ENCODE results near the gene RSRC1.
"Not testable (repeated sequence)": the region's sequence is repeated elsewhere in the genome, so short reads cannot be mapped to it uniquely, and the experiment has no call there.

The RSRC1 gene

DNA sequence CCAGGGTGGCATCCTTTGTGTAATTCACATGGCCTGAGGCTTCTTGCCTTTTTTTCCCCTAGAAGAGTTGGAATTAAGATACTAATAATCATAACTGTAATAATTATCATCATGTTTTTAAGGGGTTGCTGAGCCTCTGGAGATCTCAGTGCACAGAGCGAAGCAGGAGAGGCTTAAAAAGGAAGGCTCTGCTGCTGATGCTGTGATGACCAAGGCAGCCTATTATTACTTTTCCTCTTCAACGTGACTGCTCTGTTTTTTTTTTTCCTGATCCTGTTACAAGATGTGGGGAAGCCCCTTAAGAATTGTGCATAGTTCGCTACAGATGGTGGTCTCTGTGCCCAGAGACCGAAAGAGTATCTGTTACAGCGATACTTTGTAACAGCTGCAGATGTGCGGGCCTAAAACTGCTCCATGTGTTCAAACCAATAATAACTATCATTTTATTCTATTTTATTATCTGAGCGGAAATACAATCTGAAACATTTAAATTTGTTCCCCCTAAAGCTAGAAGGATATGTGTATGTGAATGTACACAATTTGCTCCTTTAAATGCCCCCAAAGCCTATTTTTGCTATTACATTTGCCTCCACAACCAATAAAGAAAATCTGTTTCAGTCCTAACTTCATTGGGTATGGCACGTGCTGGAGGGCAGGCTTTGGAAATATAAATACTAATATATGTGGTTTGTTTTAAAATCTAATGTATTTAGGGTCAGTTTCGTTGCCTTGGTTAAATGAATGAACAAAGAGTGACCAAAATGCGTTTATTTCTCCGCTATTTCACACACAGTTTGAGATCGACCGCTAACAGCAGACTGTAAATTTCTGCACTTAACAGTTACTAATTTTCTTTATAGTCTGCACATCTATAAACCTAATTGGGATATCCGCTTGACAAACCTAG lies 8.3 kb upstream of the RSRC1 start:
- DNase-seq: no peak

DNA sequence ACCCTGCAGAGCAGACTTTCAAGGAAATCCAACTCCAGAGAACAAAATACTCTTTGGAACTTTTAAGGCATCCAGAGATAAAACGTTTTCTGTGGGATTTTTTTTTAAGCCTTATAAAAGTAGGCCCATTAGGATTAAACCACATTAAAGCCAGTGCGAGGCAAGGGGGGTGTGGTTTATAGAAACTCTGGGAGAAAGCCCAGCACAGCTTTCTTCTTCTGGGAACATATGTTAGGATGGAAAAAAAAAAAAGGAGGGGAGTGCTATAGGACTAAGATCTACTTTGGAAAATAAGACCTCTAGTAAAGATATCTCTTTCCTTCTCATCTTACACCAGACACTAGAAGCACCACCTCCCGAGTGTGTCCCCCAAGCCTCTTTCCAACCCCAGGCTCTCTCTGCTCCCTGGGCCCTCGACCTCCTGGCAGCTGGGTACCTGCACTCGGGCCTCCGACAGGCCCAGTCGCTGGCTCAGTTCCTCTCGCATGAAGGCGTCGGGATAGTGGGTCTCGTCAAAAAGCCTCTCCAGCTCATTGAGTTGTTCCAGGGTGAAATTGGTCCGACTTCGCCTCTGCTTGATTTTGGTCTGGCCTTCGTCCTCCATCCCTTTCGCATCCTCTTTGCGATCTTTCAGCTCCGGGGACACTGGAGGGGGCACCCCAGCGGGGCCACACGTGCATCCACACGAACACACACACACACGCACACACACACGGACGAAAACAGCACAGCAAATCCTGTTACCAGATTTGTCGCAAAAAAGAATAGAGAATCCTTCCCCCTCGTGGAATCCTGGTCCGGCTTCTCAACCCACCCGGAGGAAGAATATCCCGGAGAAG lies 7.4 kb upstream of the RSRC1 start:
- DNase-seq: no peak

DNA sequence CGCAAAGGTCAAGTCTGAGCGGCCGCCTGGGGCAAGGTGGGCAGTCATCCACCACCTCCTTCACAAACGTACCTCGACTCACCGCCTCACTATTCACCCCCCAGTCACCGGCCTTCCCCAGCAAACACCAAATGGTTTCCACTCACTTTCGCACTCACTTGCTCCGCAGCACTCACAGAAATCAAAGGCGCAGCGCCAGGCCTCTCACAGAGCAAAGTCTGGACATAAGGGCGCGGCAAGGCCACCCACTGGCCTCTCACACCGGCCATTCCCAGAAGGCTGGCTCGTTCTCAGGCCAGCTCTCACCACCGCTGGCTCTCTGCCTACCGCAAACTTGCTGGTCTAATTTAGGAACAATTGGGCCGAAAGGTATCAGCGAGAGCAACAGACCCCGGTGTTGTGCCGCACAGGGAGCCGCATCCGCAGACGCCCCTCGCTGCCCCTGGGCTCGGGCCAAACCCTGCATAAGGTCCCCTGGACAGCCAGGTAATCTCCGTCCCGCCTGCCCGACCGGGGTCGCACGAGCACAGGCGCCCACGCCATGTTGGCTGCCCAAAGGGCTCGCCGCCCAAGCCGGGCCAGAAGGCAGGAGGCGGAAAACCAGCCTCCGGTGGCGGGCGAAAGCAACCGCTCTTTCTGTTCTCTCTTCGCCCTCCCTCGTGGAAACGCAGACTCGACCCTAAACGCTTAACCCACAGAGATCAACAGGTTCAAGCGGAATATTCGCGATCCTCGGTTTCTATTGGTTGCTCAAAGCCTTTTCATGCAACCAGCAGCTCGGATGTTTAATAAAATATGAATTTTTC lies 6.6 kb upstream of the RSRC1 start:
- no peak for DNase-seq

DNA sequence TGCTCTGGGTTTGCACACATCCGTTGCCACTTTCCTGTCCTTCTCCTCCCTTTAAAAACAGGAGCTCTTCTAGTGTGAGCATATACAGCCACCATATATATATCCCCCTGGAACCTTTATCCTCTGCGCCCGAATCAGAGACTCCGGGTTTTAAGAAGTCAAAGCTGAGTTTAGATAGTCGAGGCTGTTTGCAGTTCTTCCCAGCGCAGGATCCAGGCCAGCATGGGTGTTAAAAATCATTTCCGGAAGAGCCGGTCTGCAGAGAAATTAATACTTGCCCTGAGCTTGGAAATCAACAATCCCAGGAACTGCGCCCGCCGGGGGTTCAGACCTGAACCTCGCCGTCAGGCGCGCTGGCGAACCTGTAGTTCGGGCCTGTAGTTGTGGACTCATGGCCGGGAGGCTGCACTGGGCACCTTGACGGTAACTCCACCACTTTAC lies 6.0 kb upstream of the RSRC1 start:
- no peak for DNase-seq

DNA sequence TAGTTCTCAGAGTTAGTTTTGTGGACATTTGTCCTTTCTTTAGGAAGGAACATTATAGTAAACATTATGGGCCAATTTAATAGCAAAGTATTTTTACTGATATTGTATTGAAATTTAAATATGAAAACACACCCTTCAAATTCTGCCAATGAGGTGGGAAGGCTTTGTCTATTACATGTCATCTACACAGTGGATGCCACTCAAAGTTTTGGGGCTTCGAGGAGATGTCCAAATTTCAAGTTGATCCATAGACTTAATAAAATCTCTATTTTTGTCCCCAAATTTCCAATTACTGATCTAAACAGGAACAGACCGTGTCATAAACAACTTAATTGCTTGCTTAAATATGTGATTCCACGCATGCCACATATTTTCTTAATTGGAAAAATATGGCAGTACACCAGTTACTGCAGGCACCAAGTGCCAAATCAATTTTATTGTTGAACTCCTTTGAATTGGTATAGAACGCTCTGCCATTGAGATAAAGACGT lies 5.4 kb upstream of the RSRC1 start:
- DNase-seq: no peak

DNA sequence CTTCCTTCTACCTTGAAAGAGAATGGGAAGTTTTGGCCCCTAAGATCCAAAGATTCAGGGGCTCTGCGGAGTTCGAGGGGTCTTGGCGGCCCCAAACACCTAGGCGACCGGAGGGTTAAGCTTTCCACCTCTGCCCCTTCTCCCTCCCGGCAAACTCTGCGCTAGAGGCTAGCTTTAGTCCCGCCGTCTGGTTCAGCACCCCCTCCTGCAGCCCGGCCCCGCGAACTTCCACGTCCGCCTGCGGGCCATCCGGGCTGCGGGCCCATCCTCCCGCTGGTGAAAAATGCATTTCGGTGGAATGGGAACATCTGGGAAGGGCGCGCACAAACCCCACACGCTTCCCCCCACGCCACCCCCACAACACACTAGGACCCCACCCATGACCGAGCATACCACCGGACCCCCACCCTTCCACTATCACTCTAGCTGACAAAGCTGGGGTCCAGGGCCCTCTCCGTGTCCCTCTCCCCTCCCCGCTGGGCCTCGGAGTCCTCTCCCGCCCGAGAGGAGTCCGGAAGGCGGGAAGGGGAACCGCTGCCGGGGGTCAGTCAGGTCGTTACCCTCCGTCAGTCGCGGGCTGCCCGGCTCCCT lies 4.7 kb upstream of the RSRC1 start:
- DNase-seq: no peak

DNA sequence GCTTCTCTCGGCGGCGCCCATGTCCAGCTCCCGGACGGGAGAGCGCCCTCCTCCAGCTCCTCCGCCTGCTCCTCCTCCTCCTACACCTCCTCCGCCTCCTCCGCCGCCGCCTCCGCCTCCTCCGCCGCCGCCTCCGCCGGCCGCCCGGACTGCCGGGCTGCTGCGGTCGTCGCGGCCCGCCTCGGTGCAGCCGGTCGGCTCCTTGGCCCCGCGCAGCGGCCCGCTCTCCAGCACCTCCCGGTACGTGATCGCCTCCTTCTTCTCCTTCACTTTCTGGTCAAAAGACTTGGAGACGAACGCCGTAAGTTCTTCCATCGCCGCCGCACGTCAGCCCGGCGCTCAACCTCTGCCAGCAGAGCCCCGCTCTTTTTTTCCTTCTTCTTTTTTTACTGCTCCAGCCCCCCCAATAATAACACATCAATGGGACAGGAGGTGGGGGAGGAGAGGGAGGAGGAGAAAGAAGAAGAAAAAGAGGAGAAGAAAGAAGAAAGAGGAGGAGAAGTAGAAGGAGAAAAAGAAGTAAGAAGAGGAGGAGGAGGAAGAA lies 4.1 kb upstream of the RSRC1 start:
- no peak for DNase-seq

DNA sequence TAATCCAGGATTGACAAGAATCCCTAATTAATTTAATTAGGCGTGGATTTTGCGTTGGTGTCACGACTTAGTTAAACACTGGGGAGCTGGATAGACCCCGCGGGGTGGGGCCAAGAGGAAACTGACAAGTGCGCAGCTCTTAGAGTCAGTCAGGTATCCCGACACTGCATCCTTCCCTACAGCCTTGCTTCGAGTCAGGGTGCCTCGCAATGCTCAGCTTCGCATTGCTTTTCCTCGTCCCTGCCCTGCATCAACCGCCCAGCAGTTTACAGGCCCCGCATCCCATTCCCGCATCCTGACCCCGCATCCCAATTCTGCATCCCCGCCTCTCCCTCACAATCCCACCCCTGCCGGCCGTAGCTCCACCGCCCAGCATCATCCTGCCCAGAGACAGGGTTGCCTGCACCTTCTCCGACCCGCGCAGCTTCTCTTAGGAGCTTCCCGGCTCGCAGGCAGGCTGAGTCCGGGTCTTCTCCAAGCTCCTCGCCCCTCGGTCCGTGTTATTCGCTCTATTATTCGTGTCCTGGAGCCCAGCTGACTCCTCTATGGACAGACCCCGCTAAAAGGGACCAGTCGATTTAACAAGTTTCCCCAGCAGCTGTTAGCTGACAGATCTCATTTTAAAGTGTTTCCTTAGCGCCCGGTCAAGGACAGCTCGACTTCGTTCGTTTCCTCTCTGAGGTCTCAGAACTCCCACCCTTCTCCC lies 3.0 kb upstream of the RSRC1 start:
- DNase-seq: no peak

DNA sequence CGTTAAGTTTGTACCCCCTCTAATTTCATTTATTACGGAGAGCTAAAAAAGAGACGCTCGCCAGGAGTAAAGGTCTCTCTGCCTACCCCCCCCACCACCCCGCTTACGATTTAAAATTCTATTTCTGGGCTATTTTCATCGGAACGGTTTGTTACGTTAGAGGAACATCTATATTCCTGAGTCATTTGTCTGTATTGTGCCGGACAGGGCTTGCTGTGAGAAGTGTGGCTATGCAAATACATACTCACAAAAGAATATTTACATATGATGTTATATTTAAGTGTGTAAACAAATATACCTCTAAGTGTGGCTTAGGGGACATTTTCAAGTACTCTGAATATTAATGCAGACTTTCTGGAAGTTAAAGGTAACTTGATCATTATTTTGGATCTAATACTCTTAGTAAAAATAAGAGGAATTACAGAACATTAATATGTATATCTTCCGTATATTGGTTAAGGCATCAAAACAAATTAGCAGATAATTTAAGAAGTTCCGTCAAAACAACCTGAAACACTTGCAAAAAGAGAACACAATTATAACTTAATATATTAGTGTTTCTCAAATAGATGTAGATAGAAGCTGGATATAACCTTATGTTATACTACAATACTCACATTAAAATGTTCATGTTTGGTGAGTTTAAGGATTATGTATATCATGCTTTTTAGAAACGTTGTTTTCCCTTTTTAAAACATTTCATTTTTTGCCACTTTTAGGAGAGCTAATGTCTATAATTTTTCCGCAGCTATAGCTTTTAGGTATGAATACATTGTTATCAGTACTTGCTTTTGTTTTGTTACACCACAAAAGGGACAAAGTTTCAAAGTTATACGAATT lies 2.1 kb upstream of the RSRC1 start:
- no peak for DNase-seq

DNA sequence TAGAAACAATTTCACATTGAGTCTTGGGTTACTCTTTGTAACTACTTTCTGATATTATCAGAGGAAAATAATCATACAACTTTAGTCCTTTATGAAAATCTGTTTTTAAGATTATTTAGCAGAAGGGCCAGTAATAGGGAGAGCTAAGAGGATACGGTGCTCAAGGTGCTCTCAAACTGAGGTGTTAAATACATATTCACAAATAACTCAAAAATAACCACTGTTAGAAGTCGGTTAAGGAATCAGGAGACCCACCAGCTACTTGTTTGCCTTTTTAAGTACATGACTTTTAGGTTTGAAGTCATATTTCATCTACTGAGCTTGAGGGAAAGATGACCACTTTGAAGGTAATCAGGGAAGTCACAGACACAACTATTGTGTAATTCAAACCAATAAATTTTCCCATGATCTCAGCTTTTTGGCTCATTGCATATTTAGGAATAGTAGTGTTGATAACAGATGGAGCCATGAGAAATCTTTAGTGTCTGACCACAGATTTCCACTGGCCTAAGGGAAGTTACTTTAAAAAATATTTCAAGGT lies 1.4 kb upstream of the RSRC1 start:
- no peak for DNase-seq

DNA sequence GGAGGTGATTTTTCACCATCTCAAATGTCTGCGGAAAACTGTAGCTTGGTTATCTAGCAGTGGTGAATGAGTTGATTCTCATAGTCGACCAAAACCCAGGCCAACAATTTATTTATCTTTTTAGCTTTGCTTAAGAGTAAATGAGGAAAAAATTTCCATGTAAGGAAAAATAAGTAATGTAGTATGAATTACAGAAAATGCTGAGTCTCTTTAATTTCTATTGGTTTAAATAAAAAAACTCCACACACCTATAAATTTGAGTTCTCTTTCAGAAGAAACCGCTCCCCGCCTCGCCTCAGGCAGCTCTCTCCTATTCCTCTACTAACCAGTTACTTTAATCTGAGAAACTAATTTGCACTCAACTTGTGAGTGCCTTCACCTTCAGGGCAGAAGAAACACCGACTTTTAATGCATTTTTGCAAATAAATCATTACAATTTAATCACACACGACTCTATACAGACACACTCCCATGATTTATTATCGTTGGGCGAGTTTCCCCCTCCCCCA lies 540 bp upstream of the RSRC1 start:
- no peak for DNase-seq

DNA sequence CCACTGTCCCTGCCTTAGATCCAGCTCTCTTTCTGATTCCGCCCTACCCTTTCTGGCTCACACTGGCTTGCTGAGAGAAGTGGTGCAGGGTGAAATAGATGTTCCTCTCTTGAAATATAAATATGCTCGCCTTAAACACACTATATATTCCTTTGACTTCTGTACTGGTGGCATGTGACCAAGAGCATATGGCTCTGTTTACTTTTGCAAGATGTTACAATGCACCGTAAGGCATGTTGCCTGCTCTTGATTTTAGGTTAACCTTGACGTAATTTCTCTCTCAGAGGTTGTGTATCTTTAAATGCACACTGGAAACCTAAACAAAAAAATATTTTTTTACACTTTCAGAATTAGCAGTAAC lies 749 bp downstream of the RSRC1 start:
- no peak for DNase-seq

DNA sequence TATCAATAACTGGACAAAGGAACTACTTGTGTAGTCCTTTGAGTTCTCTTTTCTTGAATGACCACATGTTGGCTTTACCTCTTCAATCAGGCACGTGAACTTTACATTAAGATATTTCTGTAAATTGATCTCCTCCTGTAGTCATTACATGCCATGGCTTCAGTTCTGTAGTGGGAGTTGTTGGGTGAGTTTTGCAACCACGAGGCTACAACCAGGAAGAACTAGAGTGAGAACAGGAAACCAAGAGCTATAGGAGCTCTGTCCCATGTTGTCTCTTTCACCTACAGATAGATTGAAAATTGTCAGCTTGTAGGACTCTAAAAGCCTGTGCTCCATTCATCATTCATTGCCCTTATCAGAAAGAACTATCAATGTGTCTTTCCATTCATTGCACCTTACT lies 2.0 kb downstream of the RSRC1 start:
- no peak for DNase-seq

DNA sequence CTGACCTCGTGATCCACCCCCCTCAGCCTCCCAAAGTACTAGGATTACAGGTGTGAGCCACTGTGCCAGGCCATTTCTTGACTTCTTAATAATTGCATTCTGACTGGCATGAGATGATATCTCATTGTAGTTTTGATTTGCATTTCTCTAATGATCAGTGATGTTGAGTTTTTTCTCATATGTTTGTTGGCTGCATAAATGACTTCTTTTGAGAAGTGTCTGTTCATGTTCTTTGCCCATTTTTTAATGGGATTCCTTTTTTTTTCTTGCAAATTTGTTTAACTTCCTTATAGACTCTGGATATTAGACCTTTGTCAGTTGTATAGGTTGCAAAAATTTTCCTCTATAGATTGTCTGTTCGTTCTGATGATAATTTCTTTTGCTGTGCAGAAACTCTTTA lies 3.7 kb downstream of the RSRC1 start:
- DNase-seq: not testable (repeated sequence)

DNA sequence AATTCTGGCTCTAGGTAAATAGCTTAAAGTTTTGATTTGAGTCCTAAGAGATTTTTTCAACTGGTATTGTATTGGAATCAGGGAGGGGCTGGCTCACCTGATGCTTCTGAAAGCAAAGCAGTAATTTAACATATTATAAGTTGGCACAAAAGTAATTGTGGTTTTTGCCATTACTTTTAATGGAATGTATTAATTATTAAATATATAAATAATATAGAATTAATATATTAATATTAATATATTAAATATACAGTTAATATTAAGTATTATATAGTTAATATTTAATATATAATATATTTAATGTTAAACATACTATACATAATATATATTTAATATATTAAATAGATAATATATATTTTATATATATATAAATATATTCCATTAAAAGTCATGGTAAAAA lies 10.4 kb downstream of the RSRC1 start:
- no peak for DNase-seq

DNA sequence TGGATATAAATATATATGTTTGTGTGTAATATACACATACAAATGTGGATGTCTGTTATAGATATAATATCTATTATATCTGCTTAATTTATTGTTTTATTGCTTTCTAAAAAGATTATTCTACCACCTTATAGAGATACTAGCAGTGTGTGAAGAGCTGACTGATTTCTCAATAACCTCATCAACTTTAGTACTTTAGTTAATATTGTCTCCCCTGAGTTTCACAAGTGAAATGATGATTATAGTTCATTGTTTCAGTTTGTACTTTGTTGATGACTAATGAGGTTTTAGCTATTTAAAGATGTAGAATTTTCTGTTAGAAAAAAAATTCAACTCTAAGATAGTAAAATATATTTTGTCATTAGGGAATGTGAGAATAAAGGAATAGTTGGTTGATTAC lies 11.4 kb downstream of the RSRC1 start:
- no peak for DNase-seq

DNA sequence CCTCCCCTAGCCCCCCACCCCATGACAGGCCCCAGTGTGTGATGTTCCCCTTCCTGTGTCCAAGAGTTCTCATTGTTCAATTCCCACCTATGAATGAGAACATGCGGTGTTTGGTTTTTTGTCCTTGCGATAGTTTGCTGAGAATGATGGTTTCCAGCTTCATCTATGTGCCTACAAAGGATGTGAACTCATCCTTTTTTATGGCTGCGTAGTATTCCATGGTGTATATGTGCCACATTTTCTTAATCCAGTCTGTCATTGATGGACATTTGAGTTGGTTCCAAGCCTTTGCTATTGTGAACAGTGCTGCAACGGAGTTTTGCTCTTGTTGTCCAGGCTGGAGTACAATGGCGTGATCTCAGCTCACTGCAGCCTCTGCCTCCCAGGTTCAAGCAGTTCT lies 12.8 kb downstream of the RSRC1 start:
- not testable (repeated sequence) for DNase-seq

DNA sequence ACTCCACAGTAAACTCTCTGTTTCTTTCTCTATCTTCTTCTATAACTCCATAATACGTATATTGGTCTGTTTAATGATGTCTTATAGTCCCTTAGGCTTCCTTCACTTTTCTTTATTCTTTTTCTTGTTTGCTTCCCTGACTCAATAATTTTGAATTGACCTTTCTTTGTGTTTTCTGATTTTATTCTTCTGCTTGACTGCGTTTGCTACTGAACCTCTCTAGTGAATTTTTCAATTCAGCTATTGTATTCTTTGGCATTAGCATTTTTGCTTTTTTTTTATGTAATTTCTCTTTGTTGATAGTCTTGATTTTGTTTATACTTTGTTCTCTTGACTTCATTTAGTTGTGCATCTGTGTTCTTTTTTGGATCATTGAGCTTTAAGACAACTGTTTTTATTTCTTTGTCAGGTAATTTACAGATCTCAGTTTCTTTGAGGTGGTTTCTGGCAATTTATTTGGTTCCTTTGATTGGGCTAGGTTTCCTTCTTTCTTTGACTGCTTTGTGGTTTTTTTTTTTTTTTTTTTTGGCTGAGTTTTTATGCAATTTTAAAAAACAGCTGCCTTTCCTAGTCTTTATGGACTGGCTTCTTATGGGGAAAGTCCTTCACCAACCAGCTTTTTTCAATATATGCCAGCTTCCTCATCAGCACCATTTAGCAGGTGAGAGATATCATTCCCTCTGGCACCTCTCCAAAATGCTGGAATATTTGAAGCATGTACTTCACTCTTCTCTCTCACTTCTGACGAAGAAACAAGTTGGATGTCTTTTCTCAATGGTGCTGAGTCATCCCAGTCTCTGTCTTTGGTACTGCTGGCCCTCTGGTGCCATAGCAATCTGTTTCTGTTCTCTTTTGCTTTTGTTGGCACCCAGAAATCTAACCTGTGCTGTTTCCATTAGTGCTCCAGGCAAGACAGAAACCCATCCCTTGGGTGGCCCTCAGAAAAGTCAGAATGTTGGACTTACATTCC lies 17.6 kb downstream of the RSRC1 start:
- no peak for DNase-seq

DNA sequence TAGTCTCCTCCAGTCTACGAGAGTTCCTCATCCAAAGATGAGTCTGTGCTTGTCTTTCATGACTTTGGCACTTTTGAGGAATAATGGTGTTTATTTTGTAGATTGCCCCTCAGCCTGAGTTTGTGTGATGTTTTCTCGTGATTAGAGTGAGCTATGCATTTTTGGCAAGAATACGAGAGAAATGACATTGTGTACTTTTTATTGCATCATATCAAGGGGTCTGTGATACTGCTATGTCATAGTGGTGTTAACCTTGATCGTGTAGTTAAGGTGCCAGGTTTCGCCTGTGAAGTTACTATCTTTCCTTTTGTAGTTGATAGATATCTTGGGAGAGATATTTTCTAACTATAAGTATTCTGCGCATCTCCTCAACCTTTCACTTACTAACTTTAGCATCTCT lies 18.9 kb downstream of the RSRC1 start:
- DNase-seq: no peak
